ENCODE results near the gene DDI1. TPM values are rescaled to one million over a fixed set of nuclear protein-coding genes. Genes with fewer than 3 reads are reported as not detected.

Gene DDI1
- total and polyA plus RNA-seq, 10 of the 15 experiments (the other 5 are each of a cell fraction or from before 2014, with no cell fraction given): not detected

DNA sequence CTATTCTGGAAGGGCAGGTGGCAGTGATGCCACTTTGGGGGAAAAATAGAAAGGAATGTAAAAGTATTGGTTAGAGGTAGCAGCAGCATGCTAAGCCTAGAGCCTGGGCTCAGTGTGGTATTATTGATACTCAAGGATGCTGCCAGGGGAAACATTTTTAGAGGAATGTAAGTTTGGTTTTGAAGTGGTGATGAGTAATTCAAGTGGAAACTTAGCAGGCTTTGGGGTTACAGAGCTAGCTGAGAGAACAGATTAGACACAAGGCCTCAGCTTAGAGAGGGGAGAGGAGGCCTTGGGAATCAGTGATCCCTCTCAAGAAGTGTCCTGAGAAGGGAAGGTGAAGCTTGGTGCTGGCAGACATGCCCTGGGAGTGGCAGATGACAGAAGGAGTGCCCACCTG, 32.9 kb upstream of the DDI1 start (continued):
- TF ChIP-seq YY1 (IDR thresholded peaks at IDR 0.05; ENCODE audit: low read depth, low read length): no peak
- TF ChIP-seq CREM (IDR thresholded peaks at IDR 0.05; ENCODE audit: low read depth): no peak
- no peak for TF ChIP-seq NRF1 (conservative IDR thresholded peaks at IDR 0.05; ENCODE audit: low read depth, low read length)

DNA sequence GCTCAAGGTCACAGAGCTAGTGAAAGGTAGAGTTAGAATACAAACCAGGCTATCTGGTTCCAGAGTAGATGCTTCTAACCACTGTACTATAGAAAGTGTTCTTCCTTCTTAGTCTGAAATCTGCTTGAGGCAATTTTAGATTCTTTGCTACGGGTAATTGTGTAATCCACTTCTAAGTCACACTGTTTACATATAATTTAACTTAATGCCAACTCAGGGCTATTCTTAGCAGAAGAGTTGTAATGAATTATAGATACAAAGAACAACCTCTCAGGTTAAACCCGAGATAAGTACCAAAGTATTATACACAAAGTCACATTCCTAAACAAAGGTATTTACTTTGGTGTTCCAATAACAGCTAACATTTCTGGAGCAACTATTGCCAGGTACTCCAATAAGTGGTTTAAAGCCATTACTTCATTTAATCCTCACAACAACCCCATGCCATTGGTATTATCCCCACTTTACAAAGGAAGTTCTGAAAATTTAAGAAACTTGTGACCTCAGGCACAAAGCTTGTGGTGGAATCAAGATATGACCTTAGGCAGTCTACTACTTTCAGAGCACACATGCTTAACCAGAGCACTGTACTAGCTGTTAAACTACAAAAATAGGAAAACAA, 31.1 kb upstream of the DDI1 start:
- H3K9me3 ChIP-seq (replicated peaks; ENCODE audit: control insufficient read depth, insufficient read depth, low read length): no peaks in the 10 kb centered on the region; the same call in 2 of the 3 replicates
- FAIRE-seq (no peak), ATAC-seq (no peak), DNase-seq (ENCODE audit: low read depth, low spot score) (no peak)
- no peaks in the 10 kb centered on the region for H3K27me3 ChIP-seq (replicated peaks in 1 of 2; ENCODE audit: control insufficient read depth in 2 of 2, insufficient read depth in 2 of 2, low read length in 1 of 2)
- WGBS (ENCODE audit: insufficient coverage, insufficient replicate concordance, low lambda C conversion rate, missing lambda C conversion rate): 41% methylated on average over 2 of the region's 2 CpGs
- no peaks in the 10 kb centered on the region for H3K79me2 ChIP-seq (ENCODE audit: control insufficient read depth, insufficient read depth, low read length)
- no peak for TF ChIP-seq FOXM1 (IDR thresholded peaks at IDR 0.05; ENCODE audit: low read depth, low read length)
- TF ChIP-seq, protein P1, sequence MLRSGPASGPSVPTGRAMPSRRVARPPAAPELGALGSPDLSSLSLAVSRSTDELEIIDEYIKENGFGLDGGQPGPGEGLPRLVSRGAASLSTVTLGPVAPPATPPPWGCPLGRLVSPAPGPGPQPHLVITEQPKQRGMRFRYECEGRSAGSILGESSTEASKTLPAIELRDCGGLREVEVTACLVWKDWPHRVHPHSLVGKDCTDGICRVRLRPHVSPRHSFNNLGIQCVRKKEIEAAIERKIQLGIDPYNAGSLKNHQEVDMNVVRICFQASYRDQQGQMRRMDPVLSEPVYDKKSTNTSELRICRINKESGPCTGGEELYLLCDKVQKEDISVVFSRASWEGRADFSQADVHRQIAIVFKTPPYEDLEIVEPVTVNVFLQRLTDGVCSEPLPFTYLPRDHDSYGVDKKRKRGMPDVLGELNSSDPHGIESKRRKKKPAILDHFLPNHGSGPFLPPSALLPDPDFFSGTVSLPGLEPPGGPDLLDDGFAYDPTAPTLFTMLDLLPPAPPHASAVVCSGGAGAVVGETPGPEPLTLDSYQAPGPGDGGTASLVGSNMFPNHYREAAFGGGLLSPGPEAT (IDR thresholded peaks at IDR 0.05; ENCODE audit: low read depth): no peak
- TF ChIP-seq, protein P2, sequence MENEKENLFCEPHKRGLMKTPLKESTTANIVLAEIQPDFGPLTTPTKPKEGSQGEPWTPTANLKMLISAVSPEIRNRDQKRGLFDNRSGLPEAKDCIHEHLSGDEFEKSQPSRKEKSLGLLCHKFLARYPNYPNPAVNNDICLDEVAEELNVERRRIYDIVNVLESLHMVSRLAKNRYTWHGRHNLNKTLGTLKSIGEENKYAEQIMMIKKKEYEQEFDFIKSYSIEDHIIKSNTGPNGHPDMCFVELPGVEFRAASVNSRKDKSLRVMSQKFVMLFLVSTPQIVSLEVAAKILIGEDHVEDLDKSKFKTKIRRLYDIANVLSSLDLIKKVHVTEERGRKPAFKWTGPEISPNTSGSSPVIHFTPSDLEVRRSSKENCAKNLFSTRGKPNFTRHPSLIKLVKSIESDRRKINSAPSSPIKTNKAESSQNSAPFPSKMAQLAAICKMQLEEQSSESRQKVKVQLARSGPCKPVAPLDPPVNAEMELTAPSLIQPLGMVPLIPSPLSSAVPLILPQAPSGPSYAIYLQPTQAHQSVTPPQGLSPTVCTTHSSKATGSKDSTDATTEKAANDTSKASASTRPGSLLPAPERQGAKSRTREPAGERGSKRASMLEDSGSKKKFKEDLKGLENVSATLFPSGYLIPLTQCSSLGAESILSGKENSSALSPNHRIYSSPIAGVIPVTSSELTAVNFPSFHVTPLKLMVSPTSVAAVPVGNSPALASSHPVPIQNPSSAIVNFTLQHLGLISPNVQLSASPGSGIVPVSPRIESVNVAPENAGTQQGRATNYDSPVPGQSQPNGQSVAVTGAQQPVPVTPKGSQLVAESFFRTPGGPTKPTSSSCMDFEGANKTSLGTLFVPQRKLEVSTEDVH (IDR thresholded peaks at IDR 0.05; ENCODE audit: low read depth, partially characterized antibody): no peak
- TF ChIP-seq ZNF217 (IDR thresholded peaks at IDR 0.05): no peak
- TF ChIP-seq MYB (IDR thresholded peaks at IDR 0.05; ENCODE audit: borderline replicate concordance, low read depth, low read length): no peak
- TF ChIP-seq TARDBP (IDR thresholded peaks at IDR 0.05; ENCODE audit: borderline replicate concordance): no peak
- no peak for TF ChIP-seq SIN3A (IDR thresholded peaks at IDR 0.05; ENCODE audit: low read depth, low read length)
- no peak for TF ChIP-seq SMC3 (IDR thresholded peaks at IDR 0.05; ENCODE audit: borderline replicate concordance, low read length)
- TF ChIP-seq, protein P3, sequence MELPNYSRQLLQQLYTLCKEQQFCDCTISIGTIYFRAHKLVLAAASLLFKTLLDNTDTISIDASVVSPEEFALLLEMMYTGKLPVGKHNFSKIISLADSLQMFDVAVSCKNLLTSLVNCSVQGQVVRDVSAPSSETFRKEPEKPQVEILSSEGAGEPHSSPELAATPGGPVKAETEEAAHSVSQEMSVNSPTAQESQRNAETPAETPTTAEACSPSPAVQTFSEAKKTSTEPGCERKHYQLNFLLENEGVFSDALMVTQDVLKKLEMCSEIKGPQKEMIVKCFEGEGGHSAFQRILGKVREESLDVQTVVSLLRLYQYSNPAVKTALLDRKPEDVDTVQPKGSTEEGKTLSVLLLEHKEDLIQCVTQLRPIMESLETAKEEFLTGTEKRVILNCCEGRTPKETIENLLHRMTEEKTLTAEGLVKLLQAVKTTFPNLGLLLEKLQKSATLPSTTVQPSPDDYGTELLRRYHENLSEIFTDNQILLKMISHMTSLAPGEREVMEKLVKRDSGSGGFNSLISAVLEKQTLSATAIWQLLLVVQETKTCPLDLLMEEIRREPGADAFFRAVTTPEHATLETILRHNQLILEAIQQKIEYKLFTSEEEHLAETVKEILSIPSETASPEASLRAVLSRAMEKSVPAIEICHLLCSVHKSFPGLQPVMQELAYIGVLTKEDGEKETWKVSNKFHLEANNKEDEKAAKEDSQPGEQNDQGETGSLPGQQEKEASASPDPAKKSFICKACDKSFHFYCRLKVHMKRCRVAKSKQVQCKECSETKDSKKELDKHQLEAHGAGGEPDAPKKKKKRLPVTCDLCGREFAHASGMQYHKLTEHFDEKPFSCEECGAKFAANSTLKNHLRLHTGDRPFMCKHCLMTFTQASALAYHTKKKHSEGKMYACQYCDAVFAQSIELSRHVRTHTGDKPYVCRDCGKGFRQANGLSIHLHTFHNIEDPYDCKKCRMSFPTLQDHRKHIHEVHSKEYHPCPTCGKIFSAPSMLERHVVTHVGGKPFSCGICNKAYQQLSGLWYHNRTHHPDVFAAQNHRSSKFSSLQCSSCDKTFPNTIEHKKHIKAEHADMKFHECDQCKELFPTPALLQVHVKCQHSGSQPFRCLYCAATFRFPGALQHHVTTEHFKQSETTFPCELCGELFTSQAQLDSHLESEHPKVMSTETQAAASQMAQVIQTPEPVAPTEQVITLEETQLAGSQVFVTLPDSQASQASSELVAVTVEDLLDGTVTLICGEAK (IDR thresholded peaks at IDR 0.05; ENCODE audit: borderline replicate concordance): no peak
- no peak for TF ChIP-seq RCOR1 (conservative IDR thresholded peaks at IDR 0.05; ENCODE audit: low read depth, low read length)
- TF ChIP-seq, protein P4, sequence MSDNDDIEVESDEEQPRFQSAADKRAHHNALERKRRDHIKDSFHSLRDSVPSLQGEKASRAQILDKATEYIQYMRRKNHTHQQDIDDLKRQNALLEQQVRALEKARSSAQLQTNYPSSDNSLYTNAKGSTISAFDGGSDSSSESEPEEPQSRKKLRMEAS (IDR thresholded peaks at IDR 0.05; ENCODE audit: low read depth, low read length): no peak
- TF ChIP-seq ZBED1 (IDR thresholded peaks at IDR 0.05; ENCODE audit: borderline replicate concordance): no peak
- RAD21 ChIA-PET (ENCODE audit: unreplicated experiment): interaction anchor here (0.6 to 1.2 kb wide), 3 partner anchors 10 to 47 kb away, joined by 3 read pairs; no protein-coding TSS in a partner anchor
- no peak overlapping the region for H2AFZ ChIP-seq (ENCODE audit: control insufficient read depth, low read depth, low read length)
- intact Hi-C loops (cut with micrococcal nuclease; ENCODE audit: unreplicated experiment) (no loop called here), in situ Hi-C loops (cut with MboI) (no loop called here)
- no peaks in the 10 kb centered on the region for H3K4me1 ChIP-seq (ENCODE audit: control insufficient read depth, insufficient read depth, low read length)
- SMC1A ChIA-PET (ENCODE audit: uncharacterized antibody, unreplicated experiment): no interaction called here
- H3K4me3 ChIP-seq: no peak overlapping the region
- no peaks in the 10 kb centered on the region for H3K36me3 ChIP-seq (ENCODE audit: control insufficient read depth in 2 of 2, insufficient read depth in 2 of 2, low read length in 1 of 2)
- POLR2A ChIA-PET: no interaction called here
- H3K27ac ChIP-seq (ENCODE audit: control insufficient read depth, insufficient read depth): no peak overlapping the region
- no peaks in the 10 kb centered on the region for H4K20me1 ChIP-seq (ENCODE audit: control insufficient read depth, insufficient read depth)
- H3K4me2 ChIP-seq (ENCODE audit: control insufficient read depth, insufficient read depth): no peak overlapping the region
- no TSS peak for BruUV-seq (replicated peaks)
- CTCF ChIA-PET: no interaction called here
- H3K9ac ChIP-seq (ENCODE audit: control insufficient read depth, insufficient read depth, low read length): no peak overlapping the region

Data from GM12878 (cell line).